Endothelial cell of umbilical vein (primary cell): ENCODE data around the gene TAF3.

ENCODE experiments used
- CTCF ChIP-seq, 2 donors: IDR thresholded peaks; 1 replicate in 1 of 2; 2 replicates in 1 of 2; pipeline ENCODE4 v1.5.1; 2011; ENCODE audit warnings: low read length in 2 of 2, mild to moderate bottlenecking in 2 of 2, moderate library complexity in 2 of 2, control low read depth in 1 of 2, inconsistent platforms in 1 of 2, low read depth in 1 of 2; ENCODE audit not compliant: insufficient read depth in 1 of 2; ENCODE audit errors: extremely low read depth in 1 of 2
- JUN ChIP-seq: IDR thresholded peaks from 2 replicates; pipeline ENCODE4 v1.6.1; 2011; ENCODE audit warnings: borderline replicate concordance, low read depth; ENCODE audit not compliant: insufficient read length, insufficient read depth

- TF ChIP-seq CTCF (IDR thresholded peaks at IDR 0.05; ENCODE audit: extremely low read depth in 1 of 2, insufficient read depth in 1 of 2, low read depth in 1 of 2, low read length in 2 of 2) (no peak), JUN (no peak)
These were observed 29.5 kb upstream of the TAF3 start for GRCh38 chr10:7788639-7789286.
